ENCODE results near the gene LOXL1.

LOXL1 gene

DNA sequence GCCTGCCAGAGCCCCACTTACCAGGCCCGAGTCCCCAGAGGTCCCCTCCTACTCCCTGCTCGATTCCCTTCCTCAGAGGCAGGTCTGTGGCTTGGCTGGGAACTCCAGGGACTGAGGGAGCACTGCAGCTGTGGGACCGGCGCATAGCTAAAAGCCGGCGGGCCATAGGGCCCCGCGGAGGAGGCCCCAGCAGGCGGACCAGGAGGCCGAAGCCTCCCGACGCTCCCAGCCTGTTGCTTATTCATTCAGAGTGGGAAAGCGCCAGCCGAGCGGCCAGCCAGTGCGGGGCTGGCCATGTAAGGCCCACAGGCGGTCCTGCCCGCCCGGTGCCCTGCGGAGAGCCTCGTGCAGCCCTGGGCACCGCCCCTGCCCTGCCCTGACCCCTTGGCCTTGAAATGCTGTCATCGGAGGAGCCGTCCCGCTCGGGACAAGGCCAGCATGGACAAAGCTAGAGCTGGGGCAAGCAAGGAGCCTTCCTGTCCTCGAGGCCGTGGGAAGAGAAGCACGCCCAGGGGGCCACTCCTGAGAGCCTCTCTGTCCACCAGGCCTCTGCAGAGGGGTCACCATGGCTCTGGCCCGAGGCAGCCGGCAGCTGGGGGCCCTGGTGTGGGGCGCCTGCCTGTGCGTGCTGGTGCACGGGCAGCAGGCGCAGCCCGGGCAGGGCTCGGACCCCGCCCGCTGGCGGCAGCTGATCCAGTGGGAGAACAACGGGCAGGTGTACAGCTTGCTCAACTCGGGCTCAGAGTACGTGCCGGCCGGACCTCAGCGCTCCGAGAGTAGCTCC is at the start of gene LOXL1:
TSS of gene LOXL1 (plus strand) at position 244 of the 784 bp plus-strand sequence. CDS start at position 566, 322 bp downstream.
- DNase-seq = peak in 1 of 2 experiments; percentile 27

DNA sequence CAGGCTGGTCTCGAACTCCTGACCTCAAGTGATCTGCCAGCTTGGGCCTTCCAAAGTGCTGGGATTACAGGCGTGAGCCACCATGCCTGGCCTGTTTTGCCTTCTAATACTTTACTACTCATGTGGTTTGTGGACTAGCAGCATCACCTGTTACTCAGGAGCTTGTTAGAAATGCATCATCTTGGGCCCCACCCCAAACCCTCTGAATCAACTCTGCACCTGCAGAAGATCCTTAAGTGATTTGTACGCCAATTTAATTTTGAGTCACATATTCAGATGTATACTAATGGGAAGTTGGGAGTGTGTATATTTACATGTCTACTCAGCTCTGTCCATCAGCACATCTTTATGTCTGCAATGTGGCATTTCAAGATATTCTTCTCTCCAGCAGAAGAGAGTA is 46.8 kb upstream of the LOXL1 start:
- no peak for DNase-seq

- DNase-seq = no peak
Observed at GRCh38 chr15:73881579-73882320, 44.5 kb upstream of the LOXL1 start.

DNA sequence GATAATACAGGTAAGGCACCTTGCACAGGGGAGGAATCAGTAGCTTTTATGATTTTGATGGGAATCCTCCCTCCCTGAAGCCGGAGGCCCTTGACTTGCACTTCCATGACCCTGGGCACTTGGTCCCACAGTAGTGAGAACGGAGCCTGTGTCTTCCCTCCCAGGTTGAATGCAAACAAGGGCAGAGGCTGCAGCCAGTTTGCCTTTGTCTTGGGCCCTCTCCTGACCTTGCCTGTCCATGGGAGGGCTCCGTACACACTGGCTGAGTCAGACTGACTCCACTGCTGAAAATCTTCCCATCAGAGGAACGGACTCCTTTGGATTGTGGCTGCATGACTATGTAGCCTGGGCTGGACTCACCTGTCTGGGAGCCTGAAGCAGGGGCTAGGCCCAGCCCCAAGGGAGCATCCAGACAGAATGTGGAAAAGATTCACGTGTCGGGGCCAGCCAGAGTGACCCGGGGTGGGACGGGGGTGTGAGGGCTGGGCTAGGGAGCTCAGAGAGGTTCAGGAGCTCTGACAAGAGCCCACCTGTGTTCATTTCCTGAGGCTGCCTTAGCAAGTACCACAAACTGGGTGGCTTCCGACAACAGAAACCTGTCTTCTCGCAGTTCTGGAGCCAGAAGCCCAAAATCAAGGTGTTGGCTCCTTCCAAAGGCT is 43.4 kb upstream of the LOXL1 start:
- no peak for DNase-seq

GRCh38 chr15:73884159-73884558 is 42.1 kb upstream of the LOXL1 start:
- DNase-seq = no peak

GRCh38 chr15:73885954-73886700 is 40.1 kb upstream of the LOXL1 start:
- DNase-seq = no peak

DNA sequence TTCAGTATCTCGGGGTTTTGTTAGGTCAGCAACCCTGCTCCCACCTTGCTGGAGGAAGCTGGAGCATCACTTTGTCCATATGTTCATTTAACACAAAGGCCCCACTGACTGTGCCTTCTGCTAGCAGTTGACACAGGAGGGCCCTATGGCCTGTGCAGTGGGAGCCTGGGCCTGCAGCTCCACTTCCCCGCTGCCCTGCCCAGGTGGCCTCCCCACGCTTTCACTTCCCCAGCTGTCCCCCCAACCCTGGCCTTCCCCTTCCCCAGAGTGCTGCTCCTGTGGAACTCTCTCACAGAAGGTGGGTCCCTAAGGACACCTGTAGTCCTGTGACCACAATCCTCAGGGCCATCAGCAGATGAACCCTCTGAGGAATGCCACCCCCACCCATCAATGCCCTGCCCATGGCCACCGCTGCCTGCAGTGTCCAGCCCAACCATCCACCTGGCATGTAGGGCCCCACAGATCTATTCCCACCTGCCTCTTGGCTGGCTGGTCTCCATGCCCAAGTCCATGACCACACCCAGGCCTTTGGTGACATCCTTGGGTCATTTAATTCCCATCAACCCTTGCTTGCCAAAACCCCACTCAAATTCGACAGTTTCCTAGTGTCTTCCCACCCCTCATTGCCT is 39.4 kb upstream of the LOXL1 start:
- DNase-seq = no peak

DNA sequence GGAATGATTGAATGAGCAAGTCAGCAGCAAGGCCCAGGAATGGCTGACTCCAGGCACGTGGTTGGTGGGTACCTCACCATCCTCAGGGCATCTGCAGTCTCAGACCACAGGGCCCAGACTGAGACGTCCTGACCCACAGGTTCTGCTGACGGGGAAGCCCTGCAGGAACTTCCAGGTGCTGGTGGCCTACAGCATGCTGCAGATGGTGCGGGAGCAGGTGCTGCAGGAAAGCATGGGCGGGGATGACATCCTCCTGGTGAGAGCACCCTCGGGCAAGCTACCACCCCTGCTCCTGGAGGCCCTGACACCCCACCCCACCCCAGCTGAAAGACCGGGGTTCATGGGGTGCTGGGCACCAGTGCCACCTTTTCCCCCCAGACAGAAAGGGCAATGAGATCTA is 38.8 kb upstream of the LOXL1 start:
- DNase-seq = no peak

GRCh38 chr15:73888224-73889041 is 37.8 kb upstream of the LOXL1 start:
- DNase-seq = no peak

DNA sequence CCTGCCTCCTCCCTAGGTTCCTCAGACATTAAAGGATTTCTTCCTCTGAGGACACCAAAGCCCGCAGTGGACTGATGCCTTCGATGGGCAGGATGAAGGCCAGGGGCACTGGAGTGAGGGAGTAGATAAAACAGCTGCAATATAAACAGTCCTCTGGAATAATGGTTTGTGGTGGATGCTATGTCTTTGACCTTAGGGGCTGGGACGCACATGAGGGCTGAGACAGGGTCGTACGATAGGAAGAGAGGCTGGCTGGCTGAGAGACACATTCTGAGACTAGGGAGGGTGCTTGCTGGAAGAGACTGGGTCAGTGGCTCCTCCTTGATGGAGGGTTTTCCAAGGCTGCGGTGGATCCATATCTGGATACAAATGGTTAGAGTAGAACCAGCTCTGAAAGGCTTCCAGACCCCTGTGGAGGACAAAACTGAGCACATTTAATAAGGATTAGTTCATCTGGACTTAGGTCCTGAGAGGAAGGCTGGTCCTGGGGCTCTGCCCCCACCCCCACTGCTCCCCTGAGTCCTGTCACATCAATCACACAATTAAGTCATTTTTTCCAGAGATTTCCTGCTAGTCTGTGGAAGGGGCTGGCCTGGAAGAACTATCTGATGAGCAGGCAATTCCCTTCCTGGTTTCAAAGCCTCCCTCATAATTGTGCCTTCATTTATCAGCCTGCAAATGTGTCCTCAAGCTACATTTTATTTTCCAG is 37.1 kb upstream of the LOXL1 start:
- DNase-seq = no peak

GRCh38 chr15:73889762-73890124 is 36.5 kb upstream of the LOXL1 start:
- DNase-seq = no peak

DNA sequence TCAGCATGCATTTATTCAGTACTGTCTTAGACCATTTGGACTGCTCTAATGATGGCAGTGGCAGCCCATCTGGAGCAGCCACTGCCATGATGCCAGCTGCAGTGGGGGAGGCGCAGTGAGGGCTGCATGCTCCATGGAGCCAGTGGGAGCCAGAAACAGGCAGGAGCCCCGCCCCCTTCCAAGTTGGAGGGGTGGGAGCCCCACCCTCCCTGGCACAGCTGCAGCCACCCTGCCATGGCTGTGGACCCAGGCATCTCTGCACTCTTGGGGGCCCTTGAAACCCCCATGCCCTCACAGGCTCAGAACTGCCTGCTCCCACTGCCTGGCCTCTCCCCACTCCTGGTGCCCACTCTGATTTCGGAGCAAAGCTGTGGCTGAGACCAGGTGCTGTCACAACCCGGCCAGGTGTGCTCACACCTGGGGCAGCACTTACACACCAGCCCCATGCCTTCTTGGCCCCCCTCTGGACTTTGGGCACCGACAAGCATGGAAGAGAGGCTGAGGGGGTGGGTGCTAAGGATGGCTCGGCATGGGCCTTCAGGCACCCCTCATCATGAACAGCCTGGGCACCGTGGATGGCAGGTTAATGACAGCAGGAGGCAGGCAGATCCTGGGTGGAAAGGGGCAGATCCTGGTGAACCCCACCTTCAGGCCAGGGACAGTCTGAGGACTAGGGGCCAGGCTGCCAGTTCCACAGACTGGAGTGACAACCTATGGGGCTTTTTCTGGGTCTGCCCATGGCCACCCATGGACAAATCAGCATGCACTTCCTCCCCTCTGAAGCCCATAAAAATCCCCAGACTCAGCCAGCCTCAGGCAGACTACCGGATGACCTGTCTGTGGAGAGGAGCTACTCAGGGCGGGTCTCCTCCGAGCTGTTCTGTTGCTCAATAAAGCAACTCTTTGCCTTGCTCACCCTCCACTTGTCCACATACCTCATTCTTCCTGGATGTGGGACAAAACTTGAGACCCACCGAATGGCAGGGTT is 34.6 kb upstream of the LOXL1 start:
- no peak for DNase-seq

DNA sequence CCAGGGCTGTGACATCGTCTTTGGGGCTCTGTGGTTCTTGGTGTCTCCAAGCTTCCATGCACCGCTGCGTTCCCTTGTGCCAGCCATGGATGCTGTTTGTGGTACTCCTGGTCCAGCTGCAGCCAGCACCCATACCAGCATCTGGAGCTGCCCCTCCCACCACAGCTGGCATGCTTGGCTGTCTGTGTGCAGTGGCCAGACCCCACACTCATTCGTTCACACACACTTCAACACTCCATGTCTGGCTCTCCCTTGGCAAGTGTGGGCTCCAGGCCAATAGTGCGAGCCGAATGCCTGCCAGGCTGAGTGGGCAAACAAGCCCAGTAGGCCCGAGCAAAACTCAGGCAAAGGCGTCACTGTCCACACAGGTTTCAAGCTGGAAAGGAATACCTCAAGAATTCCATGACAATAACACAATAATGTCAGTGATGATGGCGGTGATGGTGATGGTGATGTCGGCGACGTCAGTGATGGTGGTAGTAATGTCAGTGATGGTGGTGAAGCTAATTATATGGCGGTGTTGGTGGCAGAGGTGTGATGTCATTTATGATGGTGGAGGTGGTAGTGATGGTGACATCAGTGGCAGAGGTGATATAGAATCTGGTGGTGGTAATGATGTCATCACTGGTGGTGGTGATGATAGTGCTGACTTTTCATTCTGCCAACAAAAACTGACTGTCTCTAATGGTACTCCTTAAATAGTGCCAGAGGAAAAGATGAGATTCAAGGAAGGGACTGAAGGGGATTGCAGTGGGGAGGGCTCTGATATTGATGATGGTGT is 33.6 kb upstream of the LOXL1 start:
- no peak for DNase-seq

DNA sequence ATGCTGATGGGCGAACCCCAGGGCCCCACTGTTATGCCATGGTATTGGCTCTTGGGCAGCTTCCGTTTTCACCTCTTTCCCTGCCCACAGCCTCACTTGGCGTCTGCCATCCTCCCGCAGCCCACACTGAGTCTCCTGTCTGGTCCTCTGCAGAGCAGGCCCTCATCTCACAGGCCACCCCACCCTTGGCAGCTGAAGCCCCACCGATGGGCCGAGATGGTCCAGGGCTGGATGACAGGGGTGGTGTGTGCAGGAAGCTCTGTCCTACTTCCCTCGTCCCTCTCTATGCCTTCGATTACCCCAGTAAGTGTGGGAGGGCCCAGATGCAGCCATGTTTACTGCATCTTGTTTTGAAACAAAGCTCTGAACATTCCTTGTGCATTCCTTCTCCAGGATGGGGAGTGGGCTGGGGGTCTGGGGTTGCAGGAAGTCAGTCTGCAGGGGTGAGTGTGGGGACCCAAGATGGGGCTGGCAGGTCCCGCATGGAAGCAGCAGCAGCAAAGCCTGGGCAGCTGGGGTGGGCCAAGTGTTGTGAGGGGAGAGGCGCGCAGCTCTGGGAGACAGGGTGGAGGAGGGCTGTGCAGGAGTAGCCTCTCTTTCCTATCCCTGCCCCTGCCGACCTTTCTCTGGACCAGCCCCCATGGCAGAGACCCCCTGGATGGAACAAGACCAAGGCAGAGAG is 32.0 kb upstream of the LOXL1 start:
- no peak for DNase-seq

GRCh38 chr15:73897441-73898261 is 28.6 kb upstream of the LOXL1 start:
- DNase-seq = peak; percentile 74 to 81

DNA sequence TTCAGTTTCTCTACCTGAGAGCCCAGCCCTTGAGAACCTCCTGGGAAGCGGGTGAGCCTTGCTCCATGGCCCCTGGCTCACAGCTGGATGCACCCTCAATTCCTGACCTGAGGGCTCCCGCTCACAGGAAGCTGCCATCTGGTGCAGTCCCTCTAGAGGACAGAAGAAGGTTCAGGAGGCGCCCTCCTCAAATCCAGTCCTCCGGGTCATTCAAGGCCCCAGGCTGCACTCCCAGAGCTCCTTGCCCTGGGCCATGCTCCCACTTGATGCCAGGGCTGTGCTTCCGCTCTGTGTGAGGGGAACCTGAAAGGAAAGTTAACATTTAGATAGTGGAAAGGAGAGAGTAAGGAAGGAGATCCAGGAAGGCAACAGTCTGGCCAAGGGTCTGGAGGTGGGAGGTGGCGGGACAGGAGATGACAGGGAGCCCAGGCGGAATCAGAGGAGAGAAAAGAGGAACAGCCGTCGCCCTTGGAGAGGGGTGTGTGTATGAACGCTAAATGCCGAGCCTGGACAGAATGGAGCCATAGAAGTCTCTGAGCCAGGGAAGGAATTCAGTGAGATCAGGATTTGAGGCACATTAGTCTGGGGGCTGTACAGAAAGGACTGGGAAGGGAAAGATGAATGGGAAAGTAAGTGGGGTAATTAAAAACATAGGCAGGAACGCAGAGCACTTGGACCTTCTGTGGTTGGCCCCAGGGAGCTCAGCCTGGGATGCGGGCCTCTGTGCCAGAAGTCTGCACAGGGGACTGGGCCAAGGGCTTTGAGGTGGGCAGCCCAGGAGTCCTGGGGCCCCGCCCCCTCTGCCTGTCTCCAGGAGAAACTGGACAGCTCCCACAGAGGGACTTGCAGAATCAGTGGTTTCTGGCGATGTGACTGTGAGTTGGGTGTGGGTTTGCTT is 26.8 kb upstream of the LOXL1 start:
- DNase-seq = no peak

Data from activated T-cell treated with anti-CD3 and anti-CD28 coated beads, Interleukin-2, amount 50 U/mL, for 48 hours (primary cell).